K562 (cell line): Measurements from ENCODE around the gene IL27RA. TPM values are rescaled to one million over a fixed set of nuclear protein-coding genes. Genes with fewer than 3 reads are reported as not detected.
A peak's percentile ranks its signal among the peaks of the same experiment; 100 is the strongest.

ENCODE experiments used
- ATAC-seq: fragments of 200-7000 bp; cut with Tn5 transposase; 3 replicates; pipeline ENCODE4 v1.9.1; 2020; ENCODE audit warnings: moderate library complexity
- BruUV-seq: library from RNA; stranded (reverse); fragments of 400-500 nt; replicated peaks from 2 replicates; lab custom pipeline; 2021; lab: Mats Ljungman, UMichigan
- CTCF ChIA-PET: fragments of 300-600 bp; formaldehyde crosslinking; extraction: SDS; loops from one replicate; lab custom pipeline; 2021; ENCODE audit warnings: low intra/inter-chr PET ratio; lab: Yijun Ruan, JAX
- POLR2A ChIA-PET: fragments of 300-600, 350-650 bp; sonication (Branson Sonifier 250); formaldehyde crosslinking; extraction: SDS; loops from one replicate; lab custom pipeline; 2021; ENCODE audit warnings: antibody characterized with exemption, inconsistent platforms; lab: Yijun Ruan, JAX
- DNase-seq, 4 experiments: peaks; one replicate each; pipeline versions ENCODE4 v3.0.0 to v3.0.0-alpha.2; 2011 to 2018; ENCODE audit warnings: low spot score in 3 of 4, mixed read lengths in 3 of 4; ENCODE audit errors: extremely low read depth in 1 of 4
- FAIRE-seq: peaks from 2 replicates; lab custom pipeline; 2011; peaks lifted over from hg19 to GRCh38; lab: Jason Lieb, UNC
- H2AFZ ChIP-seq: 2 replicates; pipeline ENCODE4 v1.6.0; 2011; ENCODE audit warnings: low read depth, low read length, control low read depth, inconsistent platforms
- H3K27ac ChIP-seq: fragments of 200-600 bp; 3 replicates; pipeline ENCODE4 v1.8.0; 2011; ENCODE audit warnings: low read depth, mild to moderate bottlenecking, control low read depth, inconsistent platforms, low read length, moderate library complexity, mixed read lengths; ENCODE audit errors: extremely low read depth
- H3K27me3 ChIP-seq, 2 experiments: fragments of 300-600 bp in 1 of 2; 2 replicates in 1 of 2; 3 replicates in 1 of 2; pipeline versions ENCODE4 v1.6.0 to v1.8.0; 2011; ENCODE audit warnings: inconsistent platforms in 2 of 2, low read length in 2 of 2, mild to moderate bottlenecking in 1 of 2, mixed read lengths in 1 of 2, moderate library complexity in 1 of 2; ENCODE audit not compliant: control insufficient read depth in 2 of 2, insufficient read depth in 2 of 2
- H3K36me3 ChIP-seq: fragments of 300-600 bp; 3 replicates; pipeline ENCODE4 v1.8.0; 2011; ENCODE audit warnings: mild to moderate bottlenecking, low read length, inconsistent platforms; ENCODE audit not compliant: control insufficient read depth, insufficient read depth
- H3K4me1 ChIP-seq, 2 experiments: fragments of 200-600 bp in 1 of 2; replicated peaks in 1 of 2; 2 replicates in 1 of 2; 3 replicates in 1 of 2; pipeline versions ENCODE4 v1.5.1 to v1.8.0; 2011; ENCODE audit warnings: inconsistent platforms in 2 of 2, low read length in 2 of 2, mild to moderate bottlenecking in 1 of 2, mixed read lengths in 1 of 2, moderate library complexity in 1 of 2; ENCODE audit not compliant: control insufficient read depth in 2 of 2, insufficient read depth in 2 of 2
- H3K4me2 ChIP-seq: 2 replicates; pipeline ENCODE4 v1.6.1; 2011; ENCODE audit warnings: low read length, control low read depth, inconsistent platforms, mixed read lengths; ENCODE audit not compliant: insufficient read depth
- H3K4me3 ChIP-seq: fragments of 200-600 bp; sonication (generic), shearing (Covaris generic); 2 replicates; pipeline ENCODE4 v1.5.1; 2016; ENCODE audit warnings: control low read depth, inconsistent platforms
- H3K79me2 ChIP-seq: fragments of 200-600 bp; 3 replicates; pipeline ENCODE4 v1.8.0; 2011; ENCODE audit warnings: low read length, inconsistent platforms; ENCODE audit not compliant: control insufficient read depth, insufficient read depth
- H3K9ac ChIP-seq, 2 experiments: 2 replicates each; pipeline versions ENCODE4 v1.6.0 to v1.6.1; 2011; ENCODE audit warnings: low read depth in 2 of 2, low read length in 2 of 2, control low read depth in 1 of 2, inconsistent platforms in 1 of 2, mild to moderate bottlenecking in 1 of 2, mixed read lengths in 1 of 2; ENCODE audit not compliant: insufficient read depth in 1 of 2
- H3K9me1 ChIP-seq: one replicate; pipeline ENCODE4 v1.6.0; 2011; ENCODE audit warnings: inconsistent platforms, mild to moderate bottlenecking, low read length, moderate library complexity; ENCODE audit not compliant: control insufficient read depth, insufficient read depth
- H3K9me3 ChIP-seq: replicated peaks from 2 replicates; pipeline ENCODE4 v1.5.1; 2011; ENCODE audit warnings: low read depth, low read length, inconsistent platforms; ENCODE audit not compliant: control insufficient read depth, insufficient read depth
- H4K20me1 ChIP-seq: replicated peaks from 2 replicates; pipeline ENCODE4 v1.6.1; 2011; ENCODE audit warnings: low read length, inconsistent platforms, mixed read lengths; ENCODE audit not compliant: control insufficient read depth, insufficient read depth
- GABPB1 ChIP-seq: sonication (generic); formaldehyde crosslinking; IDR thresholded peaks from 2 replicates; pipeline ENCODE4 v1.8.0; 2022; ENCODE audit warnings: mild to moderate bottlenecking, missing genetic modification reagents
- POLR2AphosphoS2 ChIP-seq: IDR thresholded peaks from 2 replicates; pipeline ENCODE4 v1.6.1; 2012; ENCODE audit warnings: low read length, improper control_type of control experiment
- POLR2G ChIP-seq: fragments of 200-400 bp; formaldehyde crosslinking; IDR thresholded peaks from 2 replicates; pipeline ENCODE4 v1.6.1; 2017; ENCODE audit warnings: low read depth, mild to moderate bottlenecking, antibody characterized with exemption, low read length, moderate library complexity
- RBFOX2 ChIP-seq: fragments of 200-400 bp; formaldehyde crosslinking; IDR thresholded peaks from 2 replicates; pipeline ENCODE4 v1.6.1; 2017; ENCODE audit warnings: low read depth, mild to moderate bottlenecking, low read length, moderate library complexity
- WGBS: fragments of 100-300 bp; shearing (Covaris generic); methylation state at CpG from one replicate; pipeline ENCODE4 v1.1.6; 2016; ENCODE audit warnings: low coverage, mixed read lengths; ENCODE audit not compliant: insufficient coverage; ENCODE audit errors: missing lambda C conversion rate; 5-methylcytosine and 5-hydroxymethylcytosine counted together
- in situ Hi-C: fragments of 300-500 bp; cut with MboI; formaldehyde crosslinking; loops from 4 replicates; pipeline ENCODE4 v1.15.0; 2018; ENCODE audit warnings: inconsistent platforms, mixed read lengths
- intact Hi-C: fragments of 100-400 bp; cut with micrococcal nuclease; formaldehyde crosslinking; loops from 2 replicates; pipeline ENCODE4 v1.14.2; 2022
- polyA plus RNA-seq, 8 experiments: library from polyadenylated mRNA; depleted of rRNA in 4 of 8; stranded (reverse) in 5 of 8; unstranded in 3 of 8; fragments of >200 nt; fragmentation: Nextera tagmentation in 2 of 8; fragmentation: Illumina TruSeq in 1 of 8; extraction: Ambion mirVana in 2 of 8; extraction: Trizol in 1 of 8; gene quantifications; 2 replicates each; pipeline versions ENCODE4 v1.2.1 to v1.2.3, GENCODE V29; 2011 to 2014; ENCODE audit warnings: inconsistent platforms in 1 of 8, missing spikeins in 1 of 8
- total RNA-seq, 7 experiments: library from RNA; depleted of rRNA in 6 of 7; stranded (reverse); fragments of >200 nt in 6 of 7; fragmentation: Illumina TruSeq in 2 of 7; extraction: Trizol in 2 of 7; gene quantifications; 2 replicates each; pipeline versions ENCODE4 v1.2.1 to v1.2.3, GENCODE V29; 2011 to 2021; ENCODE audit warnings: low replicate concordance in 1 of 7
- TF ChIP-seq, protein P1 (sequence below): fragments of 250-450 bp; sonication (Bioruptor Pico); IDR thresholded peaks from 2 replicates; pipeline ENCODE4 v1.5.0; 2022; ENCODE audit warnings: mild to moderate bottlenecking

The IL27RA gene
- total and polyA plus RNA-seq, 9 of the 15 experiments (the other 6 are each of a cell fraction or from before 2014, with no cell fraction given) = 1.9 to 15.9 (median 12.0) TPM

DNA sequence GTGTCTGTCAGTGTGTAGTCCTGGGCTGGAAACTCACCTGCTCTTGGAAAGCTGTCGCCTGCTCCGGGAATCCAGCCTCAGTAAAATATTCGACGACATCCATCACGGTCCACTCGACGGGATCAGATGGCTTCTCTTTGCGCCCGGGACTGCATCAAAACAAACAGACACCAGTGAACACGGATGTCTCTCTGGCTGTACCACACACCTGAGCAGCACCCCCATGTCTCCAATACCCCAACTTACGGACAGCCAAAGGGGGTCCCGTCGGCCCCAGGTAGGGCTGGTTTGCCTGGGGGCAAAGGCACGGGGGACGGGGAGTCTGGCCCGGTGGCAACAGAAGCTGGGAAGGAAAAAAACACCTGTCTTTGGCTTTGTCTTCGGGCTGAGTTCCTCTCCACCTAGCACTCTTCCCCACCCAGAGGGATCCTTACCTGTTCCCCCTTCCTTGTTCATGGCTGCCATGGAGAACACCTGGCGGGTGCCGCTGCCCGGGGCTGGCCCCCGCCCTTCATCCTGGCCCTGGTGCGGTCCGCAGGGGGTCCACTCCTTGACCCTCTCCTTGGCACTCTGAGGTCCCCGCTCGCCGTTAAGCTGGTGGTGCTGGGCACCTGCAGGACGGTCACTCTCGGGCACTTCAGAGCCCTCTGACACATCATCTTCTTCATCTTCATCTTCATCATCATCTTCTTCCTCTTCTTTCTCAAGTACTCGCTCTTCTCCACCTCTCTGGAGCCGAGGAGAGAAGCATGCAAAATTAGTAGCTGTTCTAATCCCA, 57.3 kb downstream of the IL27RA start:
- Histone ChIP-seq H3K4me3 (peak overlapping the region; percentile 63; the same call in 1 of the 2 replicates), H3K27me3 (no peaks in the 10 kb centered on the region), H3K79me2 (peaks cover 13% of the 10 kb centered on the region), H3K9ac (peak overlapping the region; percentile 39 to 89; a peak in 3 of 4 replicates), H3K27ac (no peak overlapping the region), H4K20me1 (no peaks in the 10 kb centered on the region), H3K4me1 (peaks cover 11 to 39% of the 10 kb centered on the region in 2 experiments; a peak in 3 of 5 replicates), H3K9me3 (peaks cover 9% of the 10 kb centered on the region), H3K4me2 (peak overlapping the region; percentile 50), H3K9me1 (no peaks in the 10 kb centered on the region), H2AFZ (no peak overlapping the region), H3K36me3 (peaks cover 22% of the 10 kb centered on the region; the same call in 2 of the 3 replicates)
- TF ChIP-seq, protein P1, sequence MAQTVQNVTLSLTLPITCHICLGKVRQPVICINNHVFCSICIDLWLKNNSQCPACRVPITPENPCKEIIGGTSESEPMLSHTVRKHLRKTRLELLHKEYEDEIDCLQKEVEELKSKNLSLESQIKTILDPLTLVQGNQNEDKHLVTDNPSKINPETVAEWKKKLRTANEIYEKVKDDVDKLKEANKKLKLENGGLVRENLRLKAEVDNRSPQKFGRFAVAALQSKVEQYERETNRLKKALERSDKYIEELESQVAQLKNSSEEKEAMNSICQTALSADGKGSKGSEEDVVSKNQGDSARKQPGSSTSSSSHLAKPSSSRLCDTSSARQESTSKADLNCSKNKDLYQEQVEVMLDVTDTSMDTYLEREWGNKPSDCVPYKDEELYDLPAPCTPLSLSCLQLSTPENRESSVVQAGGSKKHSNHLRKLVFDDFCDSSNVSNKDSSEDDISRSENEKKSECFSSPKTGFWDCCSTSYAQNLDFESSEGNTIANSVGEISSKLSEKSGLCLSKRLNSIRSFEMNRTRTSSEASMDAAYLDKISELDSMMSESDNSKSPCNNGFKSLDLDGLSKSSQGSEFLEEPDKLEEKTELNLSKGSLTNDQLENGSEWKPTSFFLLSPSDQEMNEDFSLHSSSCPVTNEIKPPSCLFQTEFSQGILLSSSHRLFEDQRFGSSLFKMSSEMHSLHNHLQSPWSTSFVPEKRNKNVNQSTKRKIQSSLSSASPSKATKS = no peak
- TF ChIP-seq RBFOX2 = peak; percentile 35
- peak; percentile 22; the same call in 1 of the 2 replicates for TF ChIP-seq POLR2G
- TF ChIP-seq GABPB1 (CRISPR knock-in tag) = no peak
- TF ChIP-seq POLR2AphosphoS2 = no peak
- no peak for ATAC-seq
- 86% methylated on average over 25 of the region's 30 CpGs for WGBS
- no peak for FAIRE-seq
- BruUV-seq = no TSS peak
- in situ Hi-C loops (no loop called here), intact Hi-C loops (no loop called here)
- ChIA-PET POLR2A (no interaction called here), CTCF (interaction anchor here (0.5 to 0.6 kb wide), 2 partner anchors 16 to 209 kb away, joined by 3 read pairs; no protein-coding TSS in a partner anchor)
- no peak for DNase-seq
